Stomach (tissue), 9 donors: ENCODE measurements around the gene CD151. TPM values are rescaled to one million over a fixed set of nuclear protein-coding genes. Genes with fewer than 3 reads are reported as not detected.

Experiments
- DNase-seq, 2 donors: peaks; one replicate each; pipeline versions ENCODE4 v3.0.0 to v3.0.0-alpha.2; 2013 to 2019
- H3K27ac ChIP-seq, 5 donors: fragments of 200-600 bp in 4 of 5; sonication (generic) in 4 of 5; one replicate each; pipeline ENCODE4 v1.5.1; 2013 to 2019; ENCODE audit warnings: mild to moderate bottlenecking in 1 of 5, moderate library complexity in 1 of 5
- H3K27me3 ChIP-seq, 3 donors: fragments of 200-600 bp; sonication (generic); one replicate each; pipeline ENCODE4 v1.5.1; 2017 to 2019; ENCODE audit warnings: mixed run types in 1 of 3
- H3K36me3 ChIP-seq, 4 donors: fragments of 200-600 bp; sonication (generic); 1 replicate in 3 of 4; 2 replicates in 1 of 4; pipeline ENCODE4 v1.5.1; 2016 to 2019
- H3K4me1 ChIP-seq, 4 donors: fragments of 200-600 bp; sonication (generic); one replicate each; pipeline ENCODE4 v1.5.1; 2016 to 2019
- H3K4me3 ChIP-seq, 4 donors: fragments of 200-600 bp; sonication (generic) in 3 of 4; one replicate each; pipeline ENCODE4 v1.5.1; 2016 to 2019; ENCODE audit warnings: mild to moderate bottlenecking in 1 of 4
- H3K9me3 ChIP-seq, 4 donors: fragments of 200-600 bp; sonication (generic); one replicate each; pipeline ENCODE4 v1.5.1; 2016 to 2019
- CTCF ChIP-seq, 7 experiments: fragments of 450-650 bp in 4 of 7; fragments of 200-600 bp in 3 of 7; sonication (generic) in 3 of 7; IDR thresholded peaks; one replicate each; pipeline ENCODE4 v1.5.1; 2016 to 2019; ENCODE audit warnings: antibody characterized with exemption in 7 of 7, control low read depth in 2 of 7, mild to moderate bottlenecking in 1 of 7
- EP300 ChIP-seq: sonication (generic); formaldehyde crosslinking; IDR thresholded peaks from one replicate; pipeline ENCODE4 v1.6.1; 2017; ENCODE audit warnings: antibody characterized with exemption
- POLR2A ChIP-seq, 4 donors: fragments of 450-650 bp; IDR thresholded peaks; one replicate each; pipeline ENCODE4 v1.6.1; 2016; ENCODE audit warnings: antibody characterized with exemption in 4 of 4, control low read depth in 2 of 4, mild to moderate bottlenecking in 1 of 4, moderate library complexity in 1 of 4
- POLR2AphosphoS5 ChIP-seq, 3 donors: sonication (generic); formaldehyde crosslinking; IDR thresholded peaks; one replicate each; pipeline ENCODE4 v1.6.1; 2016; ENCODE audit warnings: antibody characterized with exemption in 3 of 3
- WGBS, 5 donors: extraction: QIAGEN DNeasy Blood & Tissue Kit in 3 of 5; methylation state at CpG; one replicate each; pipeline versions ENCODE4 v1.1.5 to v1.1.7; 2013 to 2018; 5-methylcytosine and 5-hydroxymethylcytosine counted together
- intact Hi-C: fragments of 100-400 bp; cut with DNase I; formaldehyde crosslinking; loops from one replicate; pipeline ENCODE4 v1.15.1; 2023; ENCODE audit warnings: low total_unique reads
- polyA plus RNA-seq, 3 donors: library from polyadenylated mRNA; stranded (reverse); fragments of 200-250 nt; gene quantifications; one replicate each; pipeline ENCODE4 v1.2.3, GENCODE V29; 2013
- total RNA-seq, 5 donors: library from RNA; depleted of rRNA; stranded (reverse); fragments of >200 nt; gene quantifications; one replicate each; pipeline versions ENCODE4 v1.1.0 to v1.2.3, GENCODE V29; 2014 to 2016
- donor health status: healthy with polysubstance abuse.
- donor health status: Bipolar disorder and iron deficiency.
- donor health status: healthy.

Gene CD151
- total and polyA plus RNA-seq, 8 donors: 66.7 to 293 (median 159) TPM

GRCh38 chr11:818396-819128, 14.2 kb upstream of the CD151 start, which contains the start of gene PNPLA2:
Gene PNPLA2, plus strand, starts transcription at chr11:818914. Its CDS starts 805 bp downstream, at chr11:819719.
- peak within 1 kb of the TSS; percentile 72 to 97 (median 94) for H3K4me3 ChIP-seq
- WGBS, 5 donors: 15 to 24% (median 19%) methylated on average over 12 to 20 of the region's 20 CpGs
- peaks cover 15 to 44% (median 39%) of the 10 kb centered on the region in 4 donors for H3K36me3 ChIP-seq
- intact Hi-C loops: no loop called here
- no peaks in the 10 kb centered on the region for H3K9me3 ChIP-seq
- H3K4me1 ChIP-seq: peaks cover 33 to 46% (median 43%) of the 10 kb centered on the region in 4 donors
- peak within 1 kb of the TSS; percentile 94 to 98 (median 96) for H3K27ac ChIP-seq
- no peak for TF ChIP-seq POLR2A (IDR thresholded peaks at IDR 0.05)
- TF ChIP-seq EP300: no peak
- TF ChIP-seq POLR2AphosphoS5 (IDR thresholded peaks at IDR 0.05): peak in 2 of 3 donors; percentile 78 to 85
- TF ChIP-seq CTCF (IDR thresholded peaks at IDR 0.05): no peak
- DNase-seq: peak; percentile 64 to 92
- H3K27me3 ChIP-seq: no peaks in the 10 kb centered on the region

- Histone ChIP-seq H3K27ac (peak overlapping the region; percentile 94 to 98 (median 96)), H3K4me3 (peak overlapping the region; percentile 72 to 97 (median 94)), H3K27me3 (peaks cover 0 to 7% (median 0%) of the 10 kb centered on the region in 3 donors), H3K4me1 (peaks cover 40 to 54% (median 50%) of the 10 kb centered on the region in 4 donors), H3K9me3 (no peaks in the 10 kb centered on the region), H3K36me3 (peaks cover 21 to 44% (median 40%) of the 10 kb centered on the region in 4 donors)
- DNase-seq: peak; percentile 96 to 97
- intact Hi-C loops: no loop called here
- 1 to 5% (median 1%) methylated on average over 15 to 96 of the region's 96 CpGs for WGBS, 5 donors
- no peak for TF ChIP-seq EP300
- peak in 1 of 4 donors; percentile 16 for TF ChIP-seq POLR2A (IDR thresholded peaks at IDR 0.05)
- peak in 5 of 7 experiments; percentile 9 to 42 (median 15) for TF ChIP-seq CTCF (IDR thresholded peaks at IDR 0.05)
- TF ChIP-seq POLR2AphosphoS5 (IDR thresholded peaks at IDR 0.05): peak; percentile 29 to 93 (median 93)
Measured at GRCh38 chr11:819129-819931, 13.4 kb upstream of the CD151 start.

GRCh38 chr11:819943-820649, 12.7 kb upstream of the CD151 start:
- peak; percentile 95 to 97 for DNase-seq
- H3K27me3 ChIP-seq: peaks cover 0 to 13% (median 0%) of the 10 kb centered on the region in 3 donors
- H3K4me3 ChIP-seq: peak overlapping the region; percentile 72 to 97 (median 94)
- no peaks in the 10 kb centered on the region for H3K9me3 ChIP-seq
- WGBS, 5 donors: 1 to 3% (median 2%) methylated on average over 31 to 47 of the region's 47 CpGs
- H3K36me3 ChIP-seq: peaks cover 29 to 46% (median 41%) of the 10 kb centered on the region in 4 donors
- intact Hi-C loops: no loop called here
- peaks cover 48 to 61% (median 57%) of the 10 kb centered on the region in 4 donors for H3K4me1 ChIP-seq
- peak overlapping the region; percentile 94 to 98 (median 96) for H3K27ac ChIP-seq
- TF ChIP-seq POLR2AphosphoS5 (IDR thresholded peaks at IDR 0.05) (peak in 2 of 3 donors; percentile 54 to 63), CTCF (IDR thresholded peaks at IDR 0.05) (no peak), POLR2A (IDR thresholded peaks at IDR 0.05) (no peak), EP300 (no peak)
